Activated CD8-positive, alpha-beta memory T cell treated with anti-CD3 and anti-CD28 coated beads, Interleukin-2, amount 50 U/mL, for 1 hour (primary cell): ENCODE data around the gene GUCY2C.
"Not testable (repeated sequence)": the region's sequence is repeated elsewhere in the genome, so short reads cannot be mapped to it uniquely, and the experiment has no call there.

Experiments
- DNase-seq: peaks from one replicate; pipeline ENCODE4 v3.0.0-alpha.2; 2020; ENCODE audit errors: extremely low read depth

Gene GUCY2C

DNA sequence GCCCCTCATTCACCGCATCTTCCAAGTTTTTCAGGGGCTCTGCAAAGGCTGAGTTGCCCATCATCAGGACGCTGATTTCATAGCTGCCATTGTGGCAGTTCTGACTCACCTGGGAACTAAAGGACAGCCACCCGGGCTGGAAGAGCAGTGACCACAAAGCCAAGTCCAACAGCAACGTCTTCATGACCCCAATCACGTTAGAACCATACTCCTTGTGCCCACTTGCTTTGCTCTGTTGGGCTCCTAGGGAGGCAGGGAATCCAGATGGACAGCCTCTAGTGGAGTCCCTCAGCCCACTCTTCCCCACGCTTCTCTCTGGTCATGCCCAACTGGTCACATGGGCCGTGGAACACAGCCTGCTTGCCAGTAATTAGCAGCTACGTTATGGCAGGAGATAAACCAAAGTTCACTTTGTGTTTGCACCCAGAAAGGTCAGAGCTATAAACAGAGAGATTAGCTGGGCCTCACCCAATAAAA, at the start of gene GUCY2C:
Gene GUCY2C, minus strand, starts transcription at position 335 of the 477 bp plus-strand sequence. Its CDS starts 151 bp downstream, at position 184.
- DNase-seq, result no peak

DNA sequence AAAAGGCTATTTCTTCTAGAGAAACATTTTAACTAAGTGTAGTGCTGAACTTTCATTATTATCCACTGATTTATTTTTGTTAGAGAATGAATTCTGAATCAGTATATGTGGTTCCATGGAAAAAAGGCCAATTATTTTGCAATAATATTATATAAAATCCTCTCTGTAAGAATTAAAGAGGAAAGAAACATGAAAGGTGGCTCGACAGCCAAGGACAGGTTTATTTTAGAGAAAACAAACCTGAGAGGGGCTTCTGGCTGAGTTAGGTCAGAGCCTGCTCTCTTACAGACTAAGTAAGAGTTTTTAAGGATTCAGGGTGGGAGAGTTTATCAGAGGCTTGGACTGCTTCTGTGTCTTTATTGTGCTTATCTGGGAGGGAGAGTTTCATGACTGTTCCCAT, 46.7 kb upstream of the GUCY2C start:
- DNase-seq, result no peak

DNA sequence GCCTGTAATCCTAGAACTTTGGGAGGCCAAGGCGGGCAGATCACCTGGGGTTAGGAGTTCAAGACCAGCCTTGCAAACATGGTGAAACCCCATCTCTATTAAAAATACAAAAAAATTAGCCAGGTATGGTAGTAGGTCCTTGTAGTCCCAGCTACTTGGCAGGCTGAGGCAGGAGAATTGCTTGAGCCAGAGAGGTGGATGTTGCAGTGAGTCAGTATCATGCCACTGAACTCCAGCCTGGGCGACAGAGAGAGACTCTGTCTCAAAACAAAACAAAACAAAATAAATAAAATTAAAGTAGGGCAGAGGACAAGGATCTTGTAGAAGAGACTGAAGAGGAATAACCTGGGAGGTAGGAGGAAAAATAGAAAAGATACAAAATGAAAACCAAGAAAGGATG, 45.5 kb upstream of the GUCY2C start:
- no peak for DNase-seq

DNA sequence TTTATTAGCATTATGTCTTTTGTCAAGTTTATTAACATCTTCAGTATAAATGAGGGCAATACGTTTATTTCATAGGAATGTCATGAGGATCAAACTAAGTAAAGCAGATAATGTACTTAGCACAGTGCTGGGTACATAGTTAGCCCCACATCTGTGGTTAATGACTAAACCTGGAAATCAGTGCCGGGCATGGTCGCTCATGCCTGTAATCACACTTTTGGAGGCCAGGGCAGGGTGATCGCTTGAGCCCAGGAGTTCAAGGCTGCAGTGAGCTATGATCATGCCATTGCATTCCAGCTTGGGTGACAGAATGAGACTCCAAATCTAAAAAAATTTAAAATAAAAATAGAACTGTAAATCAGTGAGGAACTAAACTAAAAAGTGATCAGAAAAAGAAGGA, 44.8 kb upstream of the GUCY2C start:
- no peak for DNase-seq

DNA sequence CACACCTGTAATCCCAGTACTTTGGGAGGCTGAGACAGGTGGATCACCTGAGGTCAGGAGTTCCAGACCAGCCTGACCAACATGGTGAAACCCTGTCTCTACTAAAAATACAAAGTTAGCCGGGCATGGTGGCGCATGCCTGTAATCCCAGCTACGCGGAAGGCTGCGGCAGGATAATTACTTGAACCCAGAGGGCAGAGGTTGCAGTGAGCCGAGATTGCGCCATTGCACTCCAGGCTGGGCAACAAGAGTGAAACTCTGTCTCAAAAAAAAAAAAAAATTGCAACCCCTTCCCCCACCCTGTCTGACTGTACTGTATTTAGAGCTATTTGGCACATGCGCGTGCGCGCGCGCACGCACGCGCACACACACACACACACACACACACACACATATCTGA, 40.0 kb upstream of the GUCY2C start:
- not testable (repeated sequence) for DNase-seq

DNA sequence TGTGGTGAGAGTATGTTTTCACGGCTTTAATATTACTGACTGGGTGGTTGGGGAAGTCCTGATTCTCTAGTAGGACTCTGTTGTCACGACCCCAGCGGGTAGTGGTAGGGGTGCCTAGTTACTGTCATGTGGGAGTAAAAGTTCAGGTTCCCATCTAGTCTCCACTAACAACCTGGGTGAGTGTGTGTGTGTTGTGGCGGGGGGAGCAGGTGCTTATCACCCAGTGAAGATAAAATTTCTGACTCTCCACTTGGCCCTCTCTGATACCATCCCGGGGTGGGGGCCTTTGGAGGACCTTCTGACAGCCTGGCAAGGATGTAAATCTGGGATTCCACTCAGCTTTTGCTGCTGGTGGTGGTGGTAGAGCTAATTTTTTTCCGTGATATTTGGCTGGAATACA, 35.4 kb upstream of the GUCY2C start:
- no peak for DNase-seq

DNA sequence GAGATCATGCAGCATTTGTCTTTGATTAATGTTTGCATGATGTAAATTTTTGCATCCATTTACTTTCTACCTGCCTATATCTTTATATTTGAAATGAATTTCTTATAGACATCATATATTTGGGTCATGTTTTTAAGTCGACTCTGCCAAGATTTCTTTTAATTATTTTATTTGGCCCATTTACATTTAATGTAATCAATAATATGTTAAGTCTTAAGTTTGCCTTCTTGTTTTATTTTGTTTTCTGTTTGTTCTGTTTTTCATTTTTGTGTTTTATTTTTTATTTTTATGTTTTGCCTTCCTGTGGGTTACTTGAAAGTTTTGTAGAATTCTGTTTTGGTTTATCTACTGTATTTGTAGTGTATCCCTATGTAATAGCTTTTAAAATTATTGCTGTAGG, 33.2 kb upstream of the GUCY2C start:
- DNase-seq, result no peak

DNA sequence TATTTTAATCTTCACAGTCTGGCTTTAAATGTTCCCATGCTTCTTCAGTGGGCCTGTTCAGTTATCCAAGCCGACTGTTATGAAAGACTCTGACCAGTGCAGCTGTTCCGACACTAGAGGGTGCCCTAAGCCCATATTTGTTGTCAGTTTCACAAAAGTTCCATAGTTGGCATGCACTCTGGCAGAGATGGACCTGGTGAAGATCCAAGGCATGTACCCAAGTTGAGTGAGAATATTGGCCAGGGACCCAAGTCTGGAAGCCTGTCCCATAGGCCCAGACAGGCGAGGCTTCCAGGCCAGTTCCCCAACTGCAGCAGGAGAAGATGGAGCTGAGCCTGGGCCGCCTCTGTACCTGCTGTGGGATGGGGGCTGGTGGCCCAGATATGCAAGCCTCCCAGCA, 27.4 kb upstream of the GUCY2C start:
- peak; percentile 35 for DNase-seq

DNA sequence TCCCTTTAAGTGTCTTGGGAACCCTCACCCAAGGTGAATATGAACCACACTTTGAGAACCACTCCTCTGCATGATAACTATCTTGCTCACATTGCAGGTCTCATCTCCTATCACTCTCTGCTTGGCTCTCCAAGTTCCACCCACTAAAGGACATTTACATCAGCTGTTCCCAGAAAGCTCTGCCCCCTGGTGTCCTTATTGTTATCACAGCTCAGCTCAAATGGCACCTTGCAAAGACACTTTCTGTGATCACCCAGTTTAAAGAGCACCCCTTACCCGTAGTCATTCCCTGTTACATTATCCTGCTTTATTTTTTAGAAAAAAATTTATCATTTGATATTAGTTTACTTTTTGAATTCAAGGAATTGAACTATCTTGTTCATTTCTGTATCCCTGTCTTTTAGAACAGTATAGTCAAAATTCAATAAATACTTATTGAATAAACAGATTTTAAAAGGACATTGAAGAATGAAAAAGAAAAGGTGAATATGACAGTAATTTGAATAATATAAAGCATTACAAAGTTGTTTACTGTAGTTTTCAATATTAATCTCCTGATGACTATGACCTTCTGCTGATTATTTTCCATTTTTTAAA, 20.5 kb upstream of the GUCY2C start:
- peak; percentile 3 for DNase-seq

DNA sequence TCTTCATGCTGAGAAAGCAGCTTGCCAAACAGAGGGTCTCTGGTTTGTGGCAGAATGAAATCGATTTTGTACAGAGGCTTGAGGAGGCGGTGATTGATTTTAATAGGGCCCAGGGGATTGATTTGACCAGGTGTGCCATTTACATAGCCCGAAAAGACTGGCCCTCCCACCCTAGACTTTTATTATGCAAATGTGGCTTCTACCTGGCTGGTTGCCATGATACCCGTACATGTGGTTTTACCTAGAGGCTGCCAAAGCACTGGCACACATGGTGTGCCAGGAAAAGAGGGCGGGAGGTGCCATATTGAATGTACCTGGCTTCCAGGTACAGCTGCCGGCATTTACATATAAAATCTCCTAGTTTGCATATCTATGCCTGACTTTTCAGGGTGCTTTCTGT, 18.0 kb upstream of the GUCY2C start:
- no peak for DNase-seq

DNA sequence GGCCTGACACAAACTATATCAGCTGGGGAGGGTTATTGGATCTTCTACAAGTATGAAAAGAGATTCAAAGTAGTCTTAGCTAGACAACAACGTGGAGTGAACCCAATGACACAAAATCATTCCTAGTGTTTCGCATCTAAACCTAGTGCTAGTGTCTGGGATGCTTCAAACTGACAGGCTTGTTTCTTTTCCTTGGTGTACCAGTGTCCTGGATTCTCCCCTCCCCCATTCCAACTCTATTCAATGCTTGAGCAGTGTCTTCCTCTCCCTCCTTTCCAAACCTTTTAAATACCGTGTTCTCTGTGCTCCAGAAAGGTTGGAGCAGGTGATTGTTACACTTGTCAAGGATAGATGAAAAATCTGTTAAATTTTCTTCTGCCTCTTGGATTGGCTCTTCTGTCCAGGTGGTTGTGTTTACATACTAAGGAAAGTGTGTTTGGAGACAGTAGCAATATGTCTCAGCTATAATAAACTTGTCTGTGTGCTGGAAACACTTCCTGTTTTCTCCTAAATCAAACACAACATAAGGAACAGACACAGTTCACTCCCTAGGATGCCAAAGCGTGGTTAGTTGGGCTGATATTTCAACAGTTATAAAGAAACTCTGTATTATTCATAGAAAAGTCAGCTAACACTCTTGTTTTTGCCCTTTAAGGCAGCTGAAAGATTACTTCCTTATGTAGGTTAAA, 14.4 kb upstream of the GUCY2C start:
- no peak for DNase-seq

DNA sequence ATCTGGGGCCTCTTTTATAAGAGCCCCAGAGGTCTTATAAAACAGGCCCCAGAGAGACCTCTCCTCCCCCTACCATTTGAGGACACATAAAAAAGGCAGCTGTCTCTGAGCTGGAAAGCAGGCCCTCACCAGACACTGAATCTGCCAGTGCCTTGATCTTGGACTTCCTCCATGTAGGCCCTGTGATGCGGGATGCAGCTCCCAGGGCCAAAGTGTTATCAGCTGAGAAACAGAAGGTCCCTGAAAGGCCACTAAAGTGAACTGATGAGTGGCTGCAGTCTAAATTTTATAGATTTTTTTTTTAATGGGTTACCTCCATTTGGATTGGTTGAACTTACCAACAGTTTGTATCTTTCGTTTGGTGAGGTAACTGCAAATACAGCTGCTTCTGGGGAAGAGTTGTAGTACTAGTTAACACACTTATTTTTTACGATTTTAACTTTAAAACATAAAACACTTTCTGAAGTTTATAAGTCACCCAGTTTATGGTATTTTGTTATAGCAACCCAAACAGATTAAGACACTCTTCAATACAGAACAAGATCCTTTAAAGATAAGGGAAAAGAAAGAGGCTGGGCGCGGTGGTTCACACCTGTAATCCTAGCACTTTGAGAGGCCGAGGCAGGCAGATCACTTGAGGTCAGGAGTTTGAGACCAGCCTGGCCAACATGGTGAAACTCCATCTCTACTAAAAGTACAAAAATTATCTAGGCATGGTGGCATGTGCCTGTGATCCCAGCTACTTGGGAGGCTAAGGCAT, 5.6 kb upstream of the GUCY2C start:
- no peak for DNase-seq

DNA sequence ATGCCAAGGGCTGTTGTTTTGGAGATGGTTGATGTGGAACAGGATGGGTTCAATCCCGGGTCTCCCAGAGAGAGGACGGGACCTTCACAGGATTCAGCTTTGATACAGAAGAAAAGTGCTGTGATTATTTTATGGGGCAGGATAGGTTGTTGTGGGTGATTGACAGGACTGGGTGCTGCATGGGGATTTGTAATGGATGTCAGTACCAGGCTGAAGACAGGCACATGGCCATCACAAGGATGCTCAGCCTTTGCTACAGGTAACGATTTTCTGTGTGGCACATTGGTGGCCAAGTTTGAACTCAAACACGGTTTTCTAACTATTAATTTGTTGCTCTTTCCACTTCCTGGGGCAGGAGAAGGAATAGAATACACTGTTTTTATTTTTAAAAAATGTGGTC, 4.5 kb upstream of the GUCY2C start:
- DNase-seq, result no peak

DNA sequence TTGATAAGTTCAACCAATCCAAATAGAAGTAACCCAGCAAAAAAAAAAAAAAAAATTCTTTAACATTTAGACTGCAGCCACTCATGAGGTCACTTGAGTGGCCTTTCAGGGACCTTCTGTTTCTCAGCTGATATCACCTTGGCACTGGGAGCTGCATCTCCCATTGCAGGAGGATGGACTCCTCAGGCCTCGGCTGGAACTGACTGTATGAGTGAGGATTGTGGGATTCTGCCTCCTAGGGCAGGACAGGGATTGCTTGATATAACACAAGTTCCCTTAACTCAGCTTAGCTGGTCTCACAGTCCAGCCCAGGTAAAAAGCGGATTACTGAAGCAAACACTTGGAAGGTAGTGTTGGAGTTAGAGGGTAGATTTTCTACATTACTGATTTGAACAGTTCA, 3.5 kb upstream of the GUCY2C start:
- no peak for DNase-seq

DNA sequence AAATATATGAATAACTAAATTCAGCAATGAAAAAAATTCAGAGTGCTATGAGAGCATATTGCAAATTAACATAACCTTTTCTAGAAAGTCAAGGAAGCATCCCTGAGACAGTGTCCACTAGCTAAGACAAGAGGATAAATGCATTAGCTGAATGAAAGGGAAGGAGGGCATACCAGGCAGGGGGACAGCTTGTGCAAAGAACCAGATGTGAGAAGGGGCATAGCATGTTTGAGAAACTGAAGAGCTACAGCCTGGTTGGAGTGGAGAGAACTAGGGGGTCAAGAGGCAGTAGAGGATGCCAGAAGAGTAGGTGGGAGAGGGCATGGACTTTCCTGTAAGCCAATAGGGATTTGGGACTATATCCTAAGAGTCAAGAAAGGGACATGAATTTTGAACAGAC, 2.2 kb upstream of the GUCY2C start:
- no peak for DNase-seq

DNA sequence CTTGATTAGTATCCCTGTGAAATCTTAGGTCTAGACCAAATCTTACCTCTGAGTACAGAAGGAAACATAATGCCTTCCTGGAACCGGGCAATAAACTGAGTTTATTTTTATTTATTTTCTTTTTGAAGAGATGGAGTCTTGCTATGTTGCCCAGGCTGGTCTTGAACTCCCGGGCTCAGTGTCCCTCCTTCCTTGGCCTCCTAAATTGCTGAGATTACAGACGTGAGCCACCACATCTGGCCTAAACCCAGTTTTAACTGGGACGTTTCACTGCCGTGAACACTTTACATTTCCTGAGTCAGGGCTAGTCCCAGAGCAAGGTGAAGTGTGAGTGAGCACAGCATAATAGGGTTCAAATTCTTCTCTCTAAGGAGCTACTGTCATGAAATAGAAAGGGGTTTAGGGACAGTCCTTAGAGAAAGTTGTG, 671 bp downstream of the GUCY2C start:
- no peak for DNase-seq

DNA sequence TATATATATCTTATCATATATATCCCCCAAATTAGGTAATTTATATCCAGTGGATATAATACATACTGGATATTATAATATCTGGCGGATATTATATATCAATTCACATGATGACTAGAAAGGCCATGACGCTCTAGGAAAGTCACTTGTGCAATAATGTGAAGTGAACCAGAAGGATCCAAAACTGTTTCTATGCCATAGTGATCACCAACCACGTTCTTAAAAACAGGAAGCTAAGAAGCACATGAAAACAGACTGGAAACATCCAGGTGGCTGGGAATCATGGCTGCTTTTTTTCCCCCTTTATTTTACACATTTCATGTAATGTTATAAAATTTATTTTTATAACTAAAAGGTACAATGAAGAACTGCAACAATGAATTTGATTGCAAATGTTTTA, 1.4 kb downstream of the GUCY2C start:
- no peak for DNase-seq

DNA sequence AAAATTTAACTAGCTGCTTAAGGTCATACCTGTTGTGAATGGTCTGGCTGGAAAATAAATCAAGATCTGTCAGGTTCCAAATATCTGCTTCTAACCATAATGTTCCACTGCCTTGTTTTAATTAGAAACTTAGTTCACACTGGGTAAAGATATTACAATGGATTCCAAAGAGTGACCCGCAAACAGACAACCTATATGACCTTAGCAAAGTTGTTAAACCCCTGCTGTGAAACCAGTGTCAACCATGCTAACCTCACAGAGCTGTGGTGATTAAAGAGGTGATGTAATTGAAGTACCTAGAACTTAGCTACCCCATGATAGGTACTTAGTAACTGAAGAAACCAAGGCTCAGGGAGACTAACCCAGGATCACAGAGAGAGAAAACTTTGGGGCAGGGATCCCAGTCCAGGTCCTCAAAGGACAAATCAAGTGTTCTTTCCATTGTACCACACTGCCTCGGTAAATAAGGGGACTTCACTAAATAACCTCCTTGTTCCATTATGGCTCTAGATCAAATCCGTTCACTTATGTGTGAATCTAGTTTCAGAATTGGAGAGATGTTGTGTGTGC, 2.2 kb downstream of the GUCY2C start:
- DNase-seq, result no peak

DNA sequence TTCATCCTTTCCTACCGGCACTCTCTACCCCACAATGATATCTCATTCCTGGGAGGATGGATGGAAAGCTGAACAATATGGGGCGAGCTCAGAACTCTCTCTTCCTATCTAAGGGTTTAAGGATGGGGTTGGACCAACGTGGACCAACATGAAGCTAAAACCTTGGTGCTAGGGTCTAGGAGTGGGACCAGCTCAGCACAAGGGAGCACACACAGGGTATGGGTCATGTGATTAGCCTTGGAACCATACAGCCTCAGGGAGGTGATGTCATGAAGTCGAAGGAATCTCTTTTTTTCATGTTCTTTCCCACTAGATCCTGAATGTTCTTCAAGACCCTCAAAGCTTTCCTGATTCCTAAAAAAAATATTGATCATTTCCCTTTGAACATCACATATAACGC, 3.3 kb downstream of the GUCY2C start:
- DNase-seq, result no peak

DNA sequence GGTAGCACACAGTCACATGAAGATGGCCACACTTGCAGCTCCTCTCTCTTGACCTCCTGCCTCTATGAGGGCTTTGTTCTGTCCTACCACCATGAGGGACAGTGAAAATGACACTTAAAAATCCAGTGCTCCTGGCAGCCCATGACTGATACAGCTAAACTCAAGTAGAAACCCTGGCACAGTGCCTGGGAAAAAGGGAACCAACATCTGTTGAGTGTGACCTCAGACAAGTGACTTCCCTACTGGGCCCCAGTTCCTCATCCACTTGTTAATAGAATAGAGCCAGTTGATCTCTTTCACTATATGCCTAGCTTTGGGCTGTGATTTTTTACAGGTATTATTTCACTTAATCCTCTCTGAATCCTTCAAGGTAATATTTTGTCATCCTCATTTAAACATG, 4.8 kb downstream of the GUCY2C start:
- DNase-seq, result no peak

DNA sequence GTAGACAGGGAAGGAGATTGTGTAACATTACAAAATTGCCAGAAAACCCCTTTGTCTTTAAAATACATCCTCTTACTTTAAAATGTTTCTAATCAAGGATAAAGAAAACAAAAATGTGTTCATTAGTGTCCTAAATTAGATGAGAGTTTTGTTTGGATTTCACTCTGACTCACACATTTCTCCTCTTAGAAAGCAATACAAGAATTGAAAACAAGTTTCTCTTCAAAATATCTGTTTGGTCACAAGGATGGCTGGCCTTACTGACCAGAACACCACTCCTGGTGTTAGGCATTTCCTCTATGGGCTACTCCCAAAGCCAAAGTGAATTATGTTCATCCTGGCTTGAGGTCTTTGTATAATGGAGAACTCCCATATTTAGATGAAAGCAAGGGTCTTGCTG, 6.4 kb downstream of the GUCY2C start:
- DNase-seq, result no peak

DNA sequence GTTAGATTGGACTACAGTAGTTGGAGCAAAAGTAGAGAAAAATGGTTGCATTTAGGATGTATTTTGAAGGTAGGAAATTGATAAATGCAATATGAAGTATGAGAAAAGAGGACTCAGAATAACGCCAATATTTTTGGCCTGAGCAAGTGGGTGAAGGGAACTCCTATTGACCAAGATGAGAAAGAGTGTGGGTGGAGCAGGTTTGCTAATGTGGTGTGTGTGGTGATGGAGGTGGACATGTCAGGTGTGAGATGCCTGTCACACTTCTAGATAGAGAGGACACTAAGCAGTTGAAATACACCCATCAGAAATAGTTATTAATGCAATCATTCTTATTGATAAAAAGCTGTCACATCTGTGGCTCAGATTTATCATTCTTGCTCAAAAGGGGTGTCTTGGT, 7.3 kb downstream of the GUCY2C start:
- DNase-seq, result no peak

DNA sequence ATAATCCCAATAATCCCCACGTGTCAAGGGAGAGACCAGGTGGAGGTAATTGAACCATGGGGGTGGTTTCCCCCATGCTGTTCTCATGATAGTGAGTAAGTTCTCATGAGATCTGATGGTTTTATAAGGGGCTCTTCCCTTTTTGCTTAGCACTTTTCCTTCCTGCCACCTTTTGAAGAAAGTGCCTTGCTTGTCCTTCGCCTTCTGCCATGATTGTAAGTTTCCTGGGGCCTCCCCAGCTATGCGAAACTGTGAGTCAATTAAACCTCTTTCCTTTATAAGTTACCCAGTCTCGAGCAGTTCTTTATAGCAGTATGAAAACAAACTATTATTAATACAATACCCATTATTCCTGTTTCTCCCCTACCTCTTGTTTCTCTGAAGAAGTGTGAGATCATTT, 14.2 kb downstream of the GUCY2C start:
- DNase-seq, result not testable (repeated sequence)
